D341Med (cell line): ENCODE measurements around the gene ZRANB3.
A peak's percentile ranks its signal among the peaks of the same experiment; 100 is the strongest.
"Not testable (repeated sequence)": the region's sequence is repeated elsewhere in the genome, so short reads cannot be mapped to it uniquely, and the experiment has no call there.

Experiments used
- DNase-seq: peaks from one replicate; pipeline ENCODE4 v3.0.0; 2012; ENCODE audit warnings: low spot score

ZRANB3 gene

GRCh38 chr2:135485441-135485840 is 45.6 kb downstream of the ZRANB3 start:
- no peak for DNase-seq

DNA sequence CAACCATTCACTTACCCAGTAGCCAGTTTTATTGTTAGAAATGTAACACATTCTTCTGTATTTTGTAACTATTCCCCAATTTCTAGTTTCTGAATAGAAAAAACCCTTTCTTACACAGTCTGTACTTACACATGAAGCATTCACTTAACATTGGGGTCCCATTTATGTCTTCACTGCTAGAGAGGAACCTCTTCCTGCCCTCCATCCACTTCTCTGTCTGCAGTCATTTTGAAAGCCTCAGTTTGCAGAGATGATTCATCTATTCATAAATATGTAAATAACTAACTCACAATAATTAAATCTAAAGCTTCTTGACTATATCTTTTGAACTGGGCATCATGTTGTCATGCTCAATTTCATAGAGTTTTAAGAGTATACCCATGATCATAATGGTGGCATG is 55.9 kb downstream of the ZRANB3 start:
- no peak for DNase-seq

GRCh38 chr2:135473567-135473966 is 57.5 kb downstream of the ZRANB3 start:
- peak; percentile 50 for DNase-seq

DNA sequence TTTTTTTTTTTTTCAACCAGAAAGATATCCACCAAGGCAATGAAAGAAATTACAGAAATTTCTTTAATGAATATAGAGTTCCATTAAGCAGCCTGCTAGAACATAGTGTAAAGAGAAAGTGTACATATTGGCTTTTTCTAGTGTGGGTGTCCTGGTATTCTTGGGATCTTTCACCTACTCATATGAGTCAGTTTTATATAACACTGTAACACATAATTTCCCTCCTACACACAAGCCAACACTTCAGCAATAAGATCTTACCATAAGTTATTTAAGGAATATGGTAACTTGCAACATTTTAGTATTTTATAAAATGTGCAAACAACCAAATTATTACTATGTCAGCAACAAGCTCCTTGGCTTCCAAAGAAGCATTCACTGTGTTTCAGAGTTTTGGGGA is 59.9 kb downstream of the ZRANB3 start:
- DNase-seq = no peak

GRCh38 chr2:135457279-135457678 is 73.7 kb downstream of the ZRANB3 start:
- DNase-seq = no peak

DNA sequence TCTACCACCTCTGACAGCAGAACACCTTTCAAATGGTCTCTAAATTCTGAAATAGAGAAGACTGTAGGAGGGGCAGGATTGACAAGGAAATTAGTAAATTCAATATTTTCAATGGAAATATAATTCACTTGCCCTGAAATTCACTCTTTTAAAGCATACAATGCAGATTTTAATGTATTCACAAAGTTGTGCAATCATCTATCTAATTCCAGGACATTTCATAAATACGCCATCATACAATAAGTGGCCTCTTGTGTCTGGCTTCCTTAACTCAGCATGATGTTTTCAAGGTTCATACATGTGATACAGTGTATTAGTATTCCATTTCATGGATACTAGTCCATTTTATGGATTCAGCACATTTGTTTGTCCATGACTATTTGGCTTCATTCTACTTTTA is 74.2 kb downstream of the ZRANB3 start:
- DNase-seq = no peak

- DNase-seq = no peak
These were observed 74.6 kb downstream of the ZRANB3 start for GRCh38 chr2:135456431-135456830.

- DNase-seq = no peak
These were observed 76.4 kb downstream of the ZRANB3 start for GRCh38 chr2:135454608-135455007.

- not testable (repeated sequence) for DNase-seq
These were observed 78.0 kb downstream of the ZRANB3 start for GRCh38 chr2:135453027-135453426.

GRCh38 chr2:135451966-135452365 is 79.1 kb downstream of the ZRANB3 start:
- no peak for DNase-seq

GRCh38 chr2:135443013-135443412 is 88.0 kb downstream of the ZRANB3 start:
- not testable (repeated sequence) for DNase-seq

- DNase-seq = not testable (repeated sequence)
These were observed 95.9 kb downstream of the ZRANB3 start for GRCh38 chr2:135435155-135435554.

DNA sequence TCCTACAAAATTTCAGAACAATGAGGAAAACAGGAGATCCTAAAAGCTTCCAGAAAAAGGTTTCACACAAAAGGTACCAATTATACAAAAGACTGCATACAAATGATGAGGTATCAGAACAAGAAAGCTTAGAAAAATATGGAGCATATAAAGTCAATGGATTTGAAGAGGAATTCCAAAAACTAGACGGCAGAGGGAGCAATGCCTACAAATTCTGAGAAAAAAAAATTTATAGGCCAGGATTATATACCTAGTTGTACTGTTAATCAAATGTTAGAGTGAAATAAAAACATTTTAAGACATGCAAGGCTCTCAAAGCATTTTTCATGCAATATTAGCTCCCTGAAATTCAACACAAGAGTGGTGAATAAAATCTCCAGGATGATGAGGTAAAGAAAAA is 106.2 kb downstream of the ZRANB3 start:
- DNase-seq = no peak

DNA sequence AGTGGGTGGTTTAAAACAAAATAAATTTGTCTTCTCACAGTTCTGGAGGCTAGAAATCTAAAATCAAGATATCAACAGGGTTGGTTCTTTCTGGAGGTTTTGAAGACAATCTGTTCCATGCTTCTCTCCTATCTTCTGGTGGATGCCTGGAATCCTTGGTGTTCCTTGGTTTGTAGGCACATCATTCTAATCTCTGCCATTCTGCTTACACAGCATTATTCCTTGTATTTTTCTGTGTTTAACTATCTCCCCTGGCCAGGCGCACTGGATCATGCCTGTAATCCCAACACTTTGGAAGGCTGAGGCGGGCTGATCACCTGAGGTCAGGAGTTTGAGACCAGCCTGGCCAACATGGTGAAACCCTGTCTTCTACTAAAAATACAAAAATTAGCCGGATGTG is 108.1 kb downstream of the ZRANB3 start:
- DNase-seq = no peak

DNA sequence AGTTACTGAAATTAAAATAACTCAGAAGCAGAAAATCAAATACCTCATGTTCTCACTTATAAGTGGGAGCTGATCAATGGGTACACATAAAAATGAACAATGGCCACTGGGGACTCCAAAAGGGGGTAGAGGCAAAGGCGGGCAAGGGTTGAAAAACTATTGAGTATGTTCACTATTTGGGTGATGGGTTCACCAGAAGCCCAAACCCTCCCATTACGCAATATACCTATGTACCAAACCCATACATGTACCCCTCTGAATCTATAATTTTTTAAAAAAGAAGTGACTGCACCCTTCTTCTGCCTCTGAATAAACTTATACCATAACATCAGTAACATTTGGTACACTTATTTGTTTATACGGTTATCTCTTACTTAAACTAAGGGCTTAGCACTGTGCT is 119.4 kb downstream of the ZRANB3 start:
- no peak for DNase-seq

DNA sequence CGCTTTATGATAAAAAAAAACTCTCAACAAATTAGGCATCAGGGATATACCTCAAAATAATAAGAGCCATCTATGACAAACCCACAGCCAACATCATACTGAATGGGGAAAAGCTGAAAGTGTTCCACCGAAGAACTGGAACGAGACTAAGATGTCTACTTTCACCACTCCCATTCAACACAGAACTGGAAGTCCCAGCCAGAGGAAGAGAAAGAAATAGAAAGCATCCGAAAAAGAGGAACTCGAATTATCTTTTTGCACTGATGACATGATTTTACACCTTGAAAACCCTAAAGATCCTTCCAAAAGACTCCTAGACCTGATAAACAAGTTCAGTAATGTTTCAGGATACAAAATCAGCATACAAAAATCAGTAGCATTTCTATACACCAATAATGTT is 121.6 kb downstream of the ZRANB3 start:
- DNase-seq = no peak

DNA sequence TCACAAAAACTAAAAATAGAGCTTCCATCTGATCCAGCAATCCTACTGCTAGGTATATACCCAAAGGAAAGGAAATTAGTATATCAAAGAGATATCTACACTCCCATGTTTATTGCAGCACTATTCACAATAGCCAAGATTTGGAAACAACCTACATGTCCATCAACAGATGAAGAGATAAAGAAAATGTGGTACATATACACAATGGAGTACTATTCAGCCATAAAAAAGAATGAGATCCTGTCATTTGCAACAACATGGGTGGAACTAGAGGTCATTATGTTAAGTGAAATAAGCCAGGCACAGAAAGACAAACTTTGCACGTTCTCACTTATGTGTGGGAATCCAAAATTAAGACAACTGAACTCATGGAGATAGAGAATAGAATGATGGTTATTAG is 134.8 kb downstream of the ZRANB3 start:
- DNase-seq = not testable (repeated sequence)

DNA sequence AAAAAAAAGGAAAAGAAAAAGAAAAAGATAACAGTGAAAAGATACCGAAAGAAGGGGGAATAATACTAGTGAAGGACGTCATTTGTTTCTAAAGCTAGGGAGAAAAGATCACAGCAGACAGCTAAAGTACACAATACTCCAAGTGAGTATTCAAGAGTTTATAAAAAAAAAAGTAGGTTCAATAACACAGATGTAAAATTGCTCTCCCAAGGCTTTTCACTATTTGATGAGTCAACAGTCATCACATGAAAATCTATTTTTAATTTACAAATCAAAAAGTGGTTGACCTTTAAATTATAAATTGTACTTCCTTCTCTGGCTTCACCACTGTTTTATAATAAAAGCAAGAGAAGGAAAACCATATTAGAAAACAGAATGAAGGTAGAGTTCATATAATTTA is 144.0 kb downstream of the ZRANB3 start:
- DNase-seq = no peak

- no peak for DNase-seq
These were observed 152.4 kb downstream of the ZRANB3 start for GRCh38 chr2:135378591-135378990.

GRCh38 chr2:135373702-135374101 is 157.3 kb downstream of the ZRANB3 start:
- DNase-seq = no peak

GRCh38 chr2:135349941-135350340 is 181.1 kb downstream of the ZRANB3 start:
- no peak for DNase-seq

DNA sequence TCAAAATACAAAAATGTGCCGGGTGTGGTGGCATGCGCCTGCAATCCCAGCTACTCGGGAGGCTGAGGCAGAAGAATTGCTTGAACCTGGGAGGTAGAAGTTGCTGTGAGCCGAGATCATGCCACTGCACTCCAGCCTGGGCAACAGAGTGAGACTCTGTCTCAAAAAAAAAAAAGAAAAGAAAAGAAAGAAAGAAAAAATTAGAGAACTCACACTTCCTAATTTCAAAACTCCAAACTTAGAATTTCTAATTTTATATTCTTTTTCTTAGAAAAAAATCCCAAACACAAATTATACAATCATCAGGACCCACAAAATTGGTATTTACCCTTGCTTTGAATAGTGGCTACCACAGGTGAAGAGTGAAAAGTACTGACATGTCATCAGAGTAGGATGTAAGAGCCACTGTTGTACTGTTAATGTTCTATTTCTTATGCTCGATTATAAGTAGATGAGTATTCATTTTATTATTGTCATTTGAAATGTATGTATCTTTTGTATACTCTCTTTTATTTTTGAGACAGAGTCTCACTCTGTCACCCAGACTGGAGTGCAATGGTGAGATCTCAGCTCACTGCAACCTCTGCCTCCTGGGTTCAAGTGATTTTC is 182.8 kb downstream of the ZRANB3 start:
- DNase-seq = not testable (repeated sequence)

GRCh38 chr2:135337071-135337470 is 193.9 kb downstream of the ZRANB3 start:
- no peak for DNase-seq

DNA sequence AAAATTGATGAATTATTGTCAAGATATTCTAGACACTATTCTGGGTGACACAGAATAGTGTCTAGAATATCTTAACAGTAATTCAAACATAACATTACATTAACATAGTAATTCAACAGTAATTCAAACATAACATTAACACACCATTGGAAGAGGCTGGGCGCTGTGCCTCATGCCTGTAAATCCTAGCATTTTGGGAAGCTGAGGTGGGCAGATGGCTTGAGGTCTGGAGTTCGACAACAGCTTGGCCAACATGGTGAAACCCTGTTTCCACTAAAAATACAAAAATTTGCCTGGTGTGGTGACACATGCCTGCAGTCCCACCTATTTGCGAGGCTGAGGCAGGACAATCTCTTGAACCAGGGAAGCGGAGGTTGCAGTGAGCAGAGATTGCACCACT is 195.8 kb downstream of the ZRANB3 start:
- DNase-seq = no peak

DNA sequence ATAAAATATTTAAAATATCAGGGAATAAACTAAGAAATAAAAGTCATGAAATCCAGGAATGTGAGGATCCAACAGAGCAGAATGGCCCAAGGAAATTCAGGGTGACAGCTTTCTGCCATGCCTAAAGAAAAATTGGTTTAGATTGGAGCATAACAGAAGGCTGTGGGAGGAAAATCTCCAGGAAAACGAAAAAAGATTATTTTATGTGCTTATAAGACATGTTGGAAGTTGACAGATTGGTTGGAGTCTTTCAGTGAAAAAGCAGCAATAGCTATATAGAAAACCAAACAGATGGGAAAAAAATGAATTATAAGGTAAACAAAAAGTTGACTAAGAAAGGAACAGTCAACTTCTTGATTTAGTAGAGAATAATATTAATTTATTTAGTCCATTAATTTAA is 203.9 kb downstream of the ZRANB3 start:
- no peak for DNase-seq
